CD4-positive, alpha-beta T cell treated with Interleukin-6 at 100 ng/mL for 8 hours (primary cell): ENCODE measurements around the gene NMB.
A peak's percentile ranks its signal among the peaks of the same experiment; 100 is the strongest.
"Not testable (repeated sequence)": the region's sequence is repeated elsewhere in the genome, so short reads cannot be mapped to it uniquely, and the experiment has no call there.

Experiments used
- DNase-seq: peaks from one replicate; pipeline ENCODE4 v3.0.0-alpha.2; 2020; ENCODE audit warnings: mixed read lengths, low spot score

Gene NMB

GRCh38 chr15:84654689-84655453, 3.1 kb downstream of the NMB start:
- peak; percentile 80 for DNase-seq

- peak; percentile 95 for DNase-seq
Observed at GRCh38 chr15:84653910-84654688, 3.9 kb downstream of the NMB start, which contains the start of gene WDR73. Gene WDR73, minus strand, starts transcription at chr15:84654283. Its CDS starts 9 bp downstream, at chr15:84654274.

- no peak for DNase-seq
Observed at GRCh38 chr15:84653584-84653909, 4.5 kb downstream of the NMB start.

- no peak for DNase-seq
Observed at GRCh38 chr15:84649706-84650105, 8.3 kb downstream of the NMB start.

- no peak for DNase-seq
Observed at GRCh38 chr15:84648539-84648938, 9.5 kb downstream of the NMB start.

- DNase-seq: no peak
Observed at GRCh38 chr15:84647726-84648125, 10.3 kb downstream of the NMB start.

GRCh38 chr15:84645997-84646396, 12.0 kb downstream of the NMB start:
- DNase-seq: no peak

GRCh38 chr15:84645496-84645895, 12.5 kb downstream of the NMB start:
- no peak for DNase-seq

GRCh38 chr15:84643838-84644237, 14.2 kb downstream of the NMB start:
- DNase-seq: no peak

- DNase-seq: not testable (repeated sequence)
Observed at GRCh38 chr15:84642640-84643039, 15.4 kb downstream of the NMB start.

- DNase-seq: not testable (repeated sequence)
Observed at GRCh38 chr15:84641871-84642270, 16.1 kb downstream of the NMB start.

GRCh38 chr15:84638103-84638502, 19.9 kb downstream of the NMB start:
- DNase-seq: peak; percentile 18

GRCh38 chr15:84634228-84634837, 23.7 kb downstream of the NMB start:
- no peak for DNase-seq

- peak; percentile 58 for DNase-seq
Observed at GRCh38 chr15:84633311-84634227, 24.4 kb downstream of the NMB start.

- no peak for DNase-seq
Observed at GRCh38 chr15:84631706-84632272, 26.2 kb downstream of the NMB start.

GRCh38 chr15:84629033-84629432, 29.0 kb downstream of the NMB start:
- DNase-seq: no peak

GRCh38 chr15:84625123-84625522, 32.9 kb downstream of the NMB start:
- DNase-seq: no peak

- DNase-seq: no peak
Observed at GRCh38 chr15:84624359-84624758, 33.6 kb downstream of the NMB start.

GRCh38 chr15:84621358-84621979, 36.5 kb downstream of the NMB start:
- DNase-seq: no peak

- no peak for DNase-seq
Observed at GRCh38 chr15:84620626-84621025, 37.4 kb downstream of the NMB start.

- no peak for DNase-seq
Observed at GRCh38 chr15:84616235-84616634, 41.8 kb downstream of the NMB start.
